Peyer's patch (tissue), 4 donors: ENCODE measurements around the gene CRIM1.
A peak's percentile ranks its signal among the peaks of the same experiment; 100 is the strongest.

Source experiments
- POLR2A ChIP-seq, 2 donors: fragments of 450-650 bp; IDR thresholded peaks; one replicate each; pipeline ENCODE4 v1.5.1; 2017; ENCODE audit warnings: antibody characterized with exemption in 2 of 2, mild to moderate bottlenecking in 2 of 2, moderate library complexity in 2 of 2
- TF ChIP-seq, protein P1 (sequence below), 6 experiments: fragments of 450-650 bp in 4 of 6; fragments of 200-600 bp in 2 of 6; sonication (generic) in 1 of 6; IDR thresholded peaks; one replicate each; pipeline ENCODE4 v1.5.1; 2017 to 2019; ENCODE audit warnings: antibody characterized with exemption in 6 of 6, mild to moderate bottlenecking in 3 of 6, moderate library complexity in 1 of 6

DNA sequence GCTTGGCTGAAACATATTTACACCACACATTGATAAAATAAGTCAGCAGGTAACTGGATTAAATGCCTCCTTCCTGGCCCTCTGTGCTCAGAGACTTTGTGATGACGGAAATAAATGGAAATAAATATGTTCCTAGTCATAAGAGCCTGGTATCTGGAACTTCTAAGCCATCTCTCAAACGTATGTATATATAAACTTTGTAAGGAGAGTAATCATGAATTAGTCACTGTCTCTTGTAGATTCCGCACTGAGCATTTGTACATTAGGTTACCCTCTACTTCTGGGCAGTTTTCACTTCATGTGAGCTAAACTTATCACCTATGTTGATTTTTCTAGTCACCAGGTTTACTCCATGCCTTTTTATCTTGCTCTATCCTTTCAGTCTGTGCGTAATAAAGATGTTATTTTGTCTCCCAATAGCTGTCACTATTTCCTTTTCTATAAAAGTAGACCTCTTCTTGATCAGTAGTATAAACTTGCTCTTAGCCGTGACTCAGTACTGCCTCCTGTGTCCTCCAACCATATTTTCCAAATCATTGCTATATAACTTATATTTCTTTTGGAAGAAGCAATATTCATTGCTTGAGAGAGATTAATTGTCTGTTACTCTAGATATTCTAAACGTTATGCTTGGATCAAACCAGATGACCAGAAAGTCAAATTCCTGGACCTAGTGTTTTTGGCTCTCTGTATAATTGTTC lies 189.2 kb downstream of the CRIM1 start:
- TF ChIP-seq, protein P1, sequence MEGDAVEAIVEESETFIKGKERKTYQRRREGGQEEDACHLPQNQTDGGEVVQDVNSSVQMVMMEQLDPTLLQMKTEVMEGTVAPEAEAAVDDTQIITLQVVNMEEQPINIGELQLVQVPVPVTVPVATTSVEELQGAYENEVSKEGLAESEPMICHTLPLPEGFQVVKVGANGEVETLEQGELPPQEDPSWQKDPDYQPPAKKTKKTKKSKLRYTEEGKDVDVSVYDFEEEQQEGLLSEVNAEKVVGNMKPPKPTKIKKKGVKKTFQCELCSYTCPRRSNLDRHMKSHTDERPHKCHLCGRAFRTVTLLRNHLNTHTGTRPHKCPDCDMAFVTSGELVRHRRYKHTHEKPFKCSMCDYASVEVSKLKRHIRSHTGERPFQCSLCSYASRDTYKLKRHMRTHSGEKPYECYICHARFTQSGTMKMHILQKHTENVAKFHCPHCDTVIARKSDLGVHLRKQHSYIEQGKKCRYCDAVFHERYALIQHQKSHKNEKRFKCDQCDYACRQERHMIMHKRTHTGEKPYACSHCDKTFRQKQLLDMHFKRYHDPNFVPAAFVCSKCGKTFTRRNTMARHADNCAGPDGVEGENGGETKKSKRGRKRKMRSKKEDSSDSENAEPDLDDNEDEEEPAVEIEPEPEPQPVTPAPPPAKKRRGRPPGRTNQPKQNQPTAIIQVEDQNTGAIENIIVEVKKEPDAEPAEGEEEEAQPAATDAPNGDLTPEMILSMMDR (IDR thresholded peaks at IDR 0.05) = peak in 1 of 6 experiments; percentile 9
- TF ChIP-seq POLR2A (IDR thresholded peaks at IDR 0.05) = no peak
